Left renal cortex interstitium (tissue), 4 donors: Measurements from ENCODE around the gene KCNMA1. TPM values are rescaled to one million over a fixed set of nuclear protein-coding genes. Genes with fewer than 3 reads are reported as not detected.
A peak's percentile ranks its signal among the peaks of the same experiment; 100 is the strongest.

ENCODE experiments used
- DNase-seq, 4 donors: peaks; one replicate each; pipeline ENCODE4 v3.0.0-alpha.2; 2013; ENCODE audit warnings: low read depth in 4 of 4, low spot score in 2 of 4, missing footprints in 1 of 4
- polyA plus RNA-seq, 4 donors: library from polyadenylated mRNA; unstranded; fragments of 120-200 nt; gene quantifications; one replicate each; pipeline ENCODE4 v1.2.1, GENCODE V29; 2013; ENCODE audit not compliant: insufficient read length in 4 of 4

KCNMA1 gene
- polyA plus RNA-seq, 4 donors, result 2.8 to 5.2 (median 3.7) TPM

- DNase-seq, result no peak
Observed at GRCh38 chr10:76993213-76993612, 644.4 kb downstream of the KCNMA1 start.

GRCh38 chr10:76992467-76992866 is 645.1 kb downstream of the KCNMA1 start:
- DNase-seq, result no peak

GRCh38 chr10:76991621-76992020 is 646.0 kb downstream of the KCNMA1 start:
- no peak for DNase-seq

GRCh38 chr10:76990561-76990960 is 647.0 kb downstream of the KCNMA1 start:
- no peak for DNase-seq

- DNase-seq, result peak in 3 of 4 donors; percentile 54 to 69 (median 69)
Observed at GRCh38 chr10:76984559-76985443, 652.8 kb downstream of the KCNMA1 start.

- DNase-seq, result no peak
Observed at GRCh38 chr10:76983624-76984023, 654.0 kb downstream of the KCNMA1 start.

GRCh38 chr10:76982671-76983070 is 654.9 kb downstream of the KCNMA1 start:
- DNase-seq, result no peak

- no peak for DNase-seq
Observed at GRCh38 chr10:76981251-76981650, 656.4 kb downstream of the KCNMA1 start.

- no peak for DNase-seq
Observed at GRCh38 chr10:76977901-76978300, 659.7 kb downstream of the KCNMA1 start.

GRCh38 chr10:76977046-76977445 is 660.6 kb downstream of the KCNMA1 start:
- DNase-seq, result no peak

GRCh38 chr10:76976142-76976541 is 661.5 kb downstream of the KCNMA1 start:
- DNase-seq, result no peak

GRCh38 chr10:76975126-76975525 is 662.5 kb downstream of the KCNMA1 start:
- no peak for DNase-seq

- DNase-seq, result no peak
Observed at GRCh38 chr10:76974017-76974691, 663.5 kb downstream of the KCNMA1 start.

- DNase-seq, result no peak
Observed at GRCh38 chr10:76973091-76974016, 664.3 kb downstream of the KCNMA1 start.

- DNase-seq, result no peak
Observed at GRCh38 chr10:76972541-76972940, 665.1 kb downstream of the KCNMA1 start.

- DNase-seq, result no peak
Observed at GRCh38 chr10:76971547-76972170, 665.9 kb downstream of the KCNMA1 start.

- no peak for DNase-seq
Observed at GRCh38 chr10:76970711-76971519, 666.7 kb downstream of the KCNMA1 start.

GRCh38 chr10:76969366-76969948 is 668.2 kb downstream of the KCNMA1 start:
- no peak for DNase-seq

GRCh38 chr10:76968483-76968882 is 669.1 kb downstream of the KCNMA1 start:
- no peak for DNase-seq
